Lower leg skin (tissue), 3 donors: ENCODE data around the gene GRIK2.

Experiments used
- POLR2A ChIP-seq, 2 donors: fragments of 450-650 bp; IDR thresholded peaks; one replicate each; pipeline ENCODE4 v1.6.1; 2016 to 2017; ENCODE audit warnings: antibody characterized with exemption in 2 of 2, mild to moderate bottlenecking in 1 of 2, moderate library complexity in 1 of 2
- TF ChIP-seq, protein P1 (sequence below), 3 donors: fragments of 450-650 bp; IDR thresholded peaks; one replicate each; pipeline ENCODE4 v1.5.1; 2016; ENCODE audit warnings: antibody characterized with exemption in 3 of 3, mild to moderate bottlenecking in 3 of 3, moderate library complexity in 2 of 3

DNA sequence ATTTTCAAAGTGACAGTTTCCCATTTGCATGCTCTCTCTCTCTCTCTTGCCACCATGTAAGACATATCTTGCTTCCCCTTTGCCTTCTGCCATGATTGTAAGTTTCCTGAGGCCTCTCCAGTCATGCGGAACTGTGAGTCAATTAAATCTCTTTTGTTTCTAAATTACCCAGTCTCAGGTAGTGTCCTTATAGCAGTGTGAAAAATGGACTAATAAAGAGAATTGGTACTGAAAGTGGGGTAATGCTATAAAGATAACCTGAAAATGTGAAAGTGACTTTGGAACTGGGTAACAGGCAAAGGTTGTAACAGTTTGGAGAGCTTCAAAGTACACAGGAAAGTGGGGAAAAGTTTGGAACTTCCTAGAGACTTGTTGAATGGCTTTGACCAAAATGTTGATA is 389.8 kb downstream of the GRIK2 start:
- TF ChIP-seq, protein P1, sequence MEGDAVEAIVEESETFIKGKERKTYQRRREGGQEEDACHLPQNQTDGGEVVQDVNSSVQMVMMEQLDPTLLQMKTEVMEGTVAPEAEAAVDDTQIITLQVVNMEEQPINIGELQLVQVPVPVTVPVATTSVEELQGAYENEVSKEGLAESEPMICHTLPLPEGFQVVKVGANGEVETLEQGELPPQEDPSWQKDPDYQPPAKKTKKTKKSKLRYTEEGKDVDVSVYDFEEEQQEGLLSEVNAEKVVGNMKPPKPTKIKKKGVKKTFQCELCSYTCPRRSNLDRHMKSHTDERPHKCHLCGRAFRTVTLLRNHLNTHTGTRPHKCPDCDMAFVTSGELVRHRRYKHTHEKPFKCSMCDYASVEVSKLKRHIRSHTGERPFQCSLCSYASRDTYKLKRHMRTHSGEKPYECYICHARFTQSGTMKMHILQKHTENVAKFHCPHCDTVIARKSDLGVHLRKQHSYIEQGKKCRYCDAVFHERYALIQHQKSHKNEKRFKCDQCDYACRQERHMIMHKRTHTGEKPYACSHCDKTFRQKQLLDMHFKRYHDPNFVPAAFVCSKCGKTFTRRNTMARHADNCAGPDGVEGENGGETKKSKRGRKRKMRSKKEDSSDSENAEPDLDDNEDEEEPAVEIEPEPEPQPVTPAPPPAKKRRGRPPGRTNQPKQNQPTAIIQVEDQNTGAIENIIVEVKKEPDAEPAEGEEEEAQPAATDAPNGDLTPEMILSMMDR (IDR thresholded peaks at IDR 0.05), result no peak
- no peak for TF ChIP-seq POLR2A (IDR thresholded peaks at IDR 0.05)
